ENCODE data around the gene ABTB1.
"Not testable (repeated sequence)": the region's sequence is repeated elsewhere in the genome, so short reads cannot be mapped to it uniquely, and the experiment has no call there.

Gene ABTB1

DNA sequence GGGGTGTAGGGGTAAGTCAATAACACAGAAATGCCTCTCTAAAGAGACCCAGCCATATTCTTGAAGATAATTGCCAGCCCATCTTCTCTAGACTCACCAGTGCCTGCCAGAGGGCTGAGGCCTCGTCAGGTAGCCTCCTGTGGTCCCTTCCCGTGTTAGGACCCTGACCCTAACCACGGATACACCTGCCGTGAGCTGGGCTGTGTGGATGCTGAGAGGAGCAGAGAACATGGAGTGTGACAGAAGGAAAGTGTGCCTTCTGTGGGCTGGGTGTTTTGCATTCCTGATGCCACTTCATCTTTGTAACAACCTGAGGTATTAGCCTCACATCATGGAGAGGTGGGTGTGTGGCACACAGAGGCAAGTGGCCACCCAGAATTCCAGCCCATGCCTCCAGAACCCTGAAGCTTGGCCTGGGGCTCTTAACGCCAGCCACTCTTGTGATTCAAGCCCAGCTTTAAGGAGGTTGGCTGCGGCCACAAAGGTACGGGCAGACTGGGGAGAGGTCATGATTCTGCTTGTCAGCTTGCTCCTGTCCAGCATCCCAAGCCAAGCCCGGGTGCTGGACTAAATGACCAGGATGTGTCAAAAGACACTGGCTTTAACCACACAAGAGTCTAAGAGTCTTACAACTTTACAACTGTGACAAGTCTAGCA, 21.1 kb upstream of the ABTB1 start:
- no peak for DNase-seq

DNA sequence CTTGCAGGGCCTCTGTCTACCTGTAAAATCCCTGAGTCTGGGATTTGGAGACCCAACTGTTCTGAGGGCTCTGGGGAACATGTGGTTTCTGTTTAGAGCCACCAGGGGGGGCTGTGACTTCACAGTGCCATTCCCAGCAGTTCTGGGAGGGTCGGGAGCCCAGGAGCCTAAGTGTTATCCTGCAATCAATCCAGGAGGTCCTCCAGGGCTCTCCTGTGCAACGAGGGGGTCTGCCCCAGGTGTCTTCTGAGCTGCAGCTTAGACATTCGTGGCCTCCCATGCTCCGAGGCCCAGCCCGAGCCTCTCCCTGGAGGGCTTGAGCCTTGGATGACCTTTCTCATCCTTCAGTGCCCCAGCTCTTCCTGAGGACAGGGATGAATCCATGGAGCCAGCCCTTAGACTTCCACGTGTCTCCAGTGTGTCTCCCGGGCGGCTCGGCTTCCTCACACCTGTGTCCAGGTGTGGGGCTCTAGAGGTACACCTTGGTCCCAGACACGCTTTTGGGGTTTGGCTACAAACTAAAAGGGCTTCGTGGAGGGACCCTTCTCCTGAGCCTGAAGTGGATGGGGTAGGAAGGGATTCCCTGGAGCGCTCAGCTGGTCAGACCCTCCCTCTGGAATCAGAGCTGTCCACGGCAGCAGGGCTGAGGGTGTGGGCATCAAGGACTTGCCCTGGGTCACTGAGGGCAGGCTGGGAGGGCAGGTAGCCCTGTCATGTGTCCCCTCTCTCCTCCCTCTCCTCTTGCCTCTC, 20.3 kb upstream of the ABTB1 start:
- no peak for DNase-seq

DNA sequence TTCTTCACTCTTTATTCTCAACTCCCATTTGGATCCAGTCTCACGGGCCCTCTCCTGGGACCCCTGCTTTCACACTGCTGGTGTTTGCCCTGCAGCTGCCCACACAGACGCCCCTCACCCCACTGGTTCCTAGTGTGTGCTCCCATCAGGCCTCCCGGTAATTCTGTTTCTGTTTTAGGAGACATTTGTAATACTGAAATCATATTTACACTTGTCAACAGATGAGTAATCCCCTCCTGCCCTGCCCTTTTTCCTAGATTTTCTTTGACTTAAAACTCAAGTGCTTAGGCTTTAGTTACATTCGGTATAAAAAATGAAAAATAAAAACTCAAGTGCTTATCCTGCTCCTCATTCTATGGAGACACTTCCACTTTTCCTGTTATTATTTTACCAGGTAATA, 18.4 kb upstream of the ABTB1 start:
- no peak for DNase-seq

DNA sequence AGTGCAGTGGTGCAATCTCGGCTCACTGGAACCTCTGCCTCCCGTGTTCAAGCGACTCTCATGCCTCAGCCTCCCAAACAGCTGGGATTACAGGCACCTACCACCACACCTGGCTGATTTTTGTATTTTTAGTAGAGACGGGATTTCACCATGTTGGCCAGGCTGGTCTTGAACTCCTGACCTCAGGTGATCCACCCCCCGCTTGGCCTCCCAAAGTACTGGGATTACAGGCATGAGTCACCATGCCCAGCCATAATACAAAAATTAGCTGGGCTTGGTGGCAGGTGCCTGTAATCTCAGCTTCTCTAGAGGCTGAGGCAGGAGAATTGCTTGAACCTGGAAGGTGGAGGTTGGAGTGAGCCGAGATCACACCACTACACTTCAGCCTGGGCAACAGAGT, 17.8 kb upstream of the ABTB1 start:
- not testable (repeated sequence) for DNase-seq

- DNase-seq: no peak
Observed at GRCh38 chr3:127655641-127656040, 17.1 kb upstream of the ABTB1 start.

DNA sequence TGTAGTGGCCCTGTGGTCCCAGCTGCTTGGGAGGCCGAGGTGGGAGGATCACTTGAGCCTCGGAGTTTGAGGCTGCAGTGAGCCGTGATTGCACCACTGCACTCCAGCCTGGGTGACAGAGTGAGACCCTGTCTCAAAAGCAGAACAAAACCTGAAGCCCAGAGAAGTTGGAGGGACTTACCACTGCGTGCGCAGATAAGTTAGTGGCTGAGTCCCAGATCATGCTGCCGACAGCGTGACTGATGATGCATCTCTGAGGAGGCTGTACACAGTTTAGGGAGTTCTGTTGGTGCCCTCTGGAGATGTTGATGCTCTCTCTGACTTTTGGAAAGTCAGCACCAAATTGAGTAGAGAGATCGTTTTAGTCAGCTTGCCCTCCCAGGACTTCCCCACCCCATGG, 15.8 kb upstream of the ABTB1 start:
- DNase-seq: no peak

DNA sequence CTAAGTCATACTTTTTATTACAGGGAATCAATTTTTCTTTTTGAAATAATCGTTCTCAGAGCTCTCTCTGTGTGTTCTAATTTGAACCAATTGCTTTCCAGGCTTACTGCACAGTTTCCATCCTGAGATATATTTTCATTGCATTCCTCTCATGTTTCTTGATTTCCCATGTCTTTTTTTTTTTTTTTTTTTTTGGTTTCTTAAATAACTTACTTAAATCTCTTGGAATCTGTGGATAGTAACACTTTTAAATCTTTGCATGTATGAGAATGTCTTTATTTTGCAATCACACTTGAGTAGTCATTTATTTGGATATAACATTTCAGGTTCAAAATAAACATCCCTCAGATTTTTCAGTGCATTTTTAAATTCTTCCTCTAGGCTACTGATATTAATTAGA, 14.5 kb upstream of the ABTB1 start:
- no peak for DNase-seq

GRCh38 chr3:127660621-127661251, 12.0 kb upstream of the ABTB1 start:
- DNase-seq: no peak

DNA sequence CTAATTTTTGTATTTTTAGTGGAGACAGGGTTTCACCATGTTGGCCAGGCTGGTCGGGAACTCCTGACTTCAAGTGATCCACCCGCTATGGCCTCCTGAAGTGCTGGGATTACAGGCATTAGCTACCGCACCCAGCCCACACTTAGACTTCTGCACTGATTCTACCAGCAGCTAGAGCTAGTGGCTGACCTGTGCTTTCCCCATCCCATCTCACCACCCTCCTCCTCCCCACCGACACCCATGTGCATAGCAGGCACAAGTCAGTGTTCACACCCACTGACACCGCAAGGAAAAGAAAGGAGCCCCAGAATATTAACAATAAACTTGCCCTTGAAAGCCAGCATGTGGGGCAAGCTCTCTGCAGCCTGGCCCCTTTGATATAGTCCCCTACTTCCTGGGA, 11.2 kb upstream of the ABTB1 start:
- DNase-seq: no peak

- no peak for DNase-seq
Observed at GRCh38 chr3:127662001-127662469, 10.7 kb upstream of the ABTB1 start.

- DNase-seq: no peak
Observed at GRCh38 chr3:127663151-127663550, 9.6 kb upstream of the ABTB1 start.

GRCh38 chr3:127665165-127665564, 7.6 kb upstream of the ABTB1 start:
- no peak for DNase-seq

- no peak for DNase-seq
Observed at GRCh38 chr3:127665586-127665985, 7.2 kb upstream of the ABTB1 start.

- DNase-seq: no peak
Observed at GRCh38 chr3:127666676-127667075, 6.1 kb upstream of the ABTB1 start.

GRCh38 chr3:127667119-127667681, 5.6 kb upstream of the ABTB1 start:
- no peak for DNase-seq

DNA sequence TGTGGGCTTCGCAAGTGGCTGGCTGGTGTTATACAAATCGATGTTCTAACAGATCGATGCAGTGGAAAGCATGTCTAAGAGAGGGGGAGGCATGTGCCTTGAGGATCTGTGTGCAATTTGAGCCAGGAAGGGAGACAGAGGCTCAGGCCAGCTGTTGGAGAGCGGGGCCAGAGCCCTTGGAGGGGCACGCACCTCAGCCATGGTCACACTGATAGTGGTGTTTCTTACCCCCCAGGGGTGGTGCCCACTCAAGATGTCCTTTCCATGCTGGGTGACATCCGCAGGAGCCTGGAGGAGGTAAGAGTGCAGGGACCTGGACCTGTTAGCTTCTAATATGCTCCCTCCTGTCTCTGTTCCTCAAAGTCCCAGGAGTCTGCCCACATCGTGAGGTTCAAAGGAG, 3.8 kb upstream of the ABTB1 start:
- no peak for DNase-seq

DNA sequence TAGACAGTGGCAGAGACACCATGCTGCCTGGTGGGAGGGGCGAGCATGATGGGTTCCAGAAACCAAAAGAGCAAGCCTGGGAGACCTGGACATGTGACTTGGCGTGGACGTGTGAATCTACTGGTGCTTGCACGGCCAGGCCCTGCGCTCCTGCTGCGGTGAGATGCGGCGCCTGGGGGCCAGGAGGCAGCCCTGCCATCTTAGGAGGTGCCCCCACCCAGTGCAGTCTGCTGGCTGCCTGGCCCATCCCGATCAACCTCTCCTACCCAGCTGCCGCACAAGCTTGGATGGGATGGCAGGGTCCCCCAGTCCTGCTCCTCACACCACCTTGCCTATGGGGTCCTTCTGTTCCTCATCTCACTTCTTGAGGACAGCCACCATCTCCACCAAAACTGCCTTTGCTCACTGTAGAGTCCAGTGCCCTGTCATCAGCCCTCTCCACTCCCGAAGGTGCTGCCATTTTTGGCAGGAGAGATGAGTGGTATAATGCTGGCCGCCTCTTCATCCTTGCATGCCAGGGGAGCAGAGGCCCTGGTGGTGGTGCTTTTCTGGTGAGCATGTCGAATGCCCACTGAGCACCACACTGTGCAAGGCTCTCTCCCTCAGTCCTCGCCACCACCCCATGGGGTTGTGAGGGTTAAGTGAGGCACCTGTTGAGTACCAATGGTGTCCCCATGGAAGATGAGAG, 3.1 kb upstream of the ABTB1 start:
- no peak for DNase-seq

DNA sequence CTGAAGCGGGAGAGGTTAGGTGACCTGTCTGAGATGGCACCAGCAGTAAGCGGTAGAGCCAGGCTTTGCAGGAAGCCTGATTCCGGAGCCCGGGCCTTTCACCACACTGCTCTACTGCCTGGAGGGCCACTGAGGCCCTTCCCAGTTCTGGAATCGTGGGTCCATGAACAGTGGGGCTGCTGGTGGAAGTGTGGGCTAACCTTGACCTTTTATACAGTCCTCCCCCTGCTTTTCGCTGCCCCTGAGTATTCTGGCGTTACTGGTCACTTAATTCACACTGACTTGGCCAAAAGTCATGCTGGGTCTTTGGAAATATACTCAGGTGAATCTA, 2.6 kb upstream of the ABTB1 start:
- no peak for DNase-seq

DNA sequence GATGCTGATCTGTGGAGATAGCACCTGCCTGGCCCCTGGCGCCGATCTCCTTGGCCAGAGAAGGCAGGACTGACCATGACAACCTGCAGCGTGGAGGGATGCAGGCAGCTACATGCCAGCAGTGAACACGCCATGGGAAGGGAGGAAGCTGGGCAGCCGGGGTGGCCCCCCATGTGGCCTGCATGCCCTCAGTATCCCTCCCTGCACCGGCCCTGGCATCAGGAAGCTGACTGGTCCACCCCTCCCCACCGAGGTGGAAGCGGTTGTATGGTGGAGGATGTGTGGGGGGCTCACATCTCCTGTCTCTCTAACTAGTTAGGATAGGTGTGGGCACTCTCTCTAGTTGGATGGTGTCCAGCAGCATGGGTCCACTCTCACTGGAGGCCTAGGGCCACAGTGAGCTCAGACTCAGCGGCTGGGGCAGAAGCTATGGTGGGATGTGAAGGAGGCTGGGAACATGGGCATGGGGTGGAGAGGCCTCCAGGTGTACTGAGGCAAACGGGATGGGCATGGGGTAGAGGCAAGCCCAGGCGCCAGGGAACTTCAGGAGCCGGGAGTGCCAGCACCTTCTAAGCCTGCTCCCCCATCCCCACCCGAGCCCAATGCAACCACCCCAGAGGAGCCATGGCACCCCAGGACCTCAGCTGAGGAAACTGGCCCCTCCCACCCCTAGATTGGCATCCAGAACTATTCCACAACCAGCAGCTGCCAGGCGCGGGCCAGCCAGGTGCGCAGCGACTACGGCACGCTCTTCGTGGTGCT, 1.8 kb upstream of the ABTB1 start:
- no peak for DNase-seq

GRCh38 chr3:127671523-127672428, 976 bp upstream of the ABTB1 start:
- DNase-seq: no peak
